K562 (cell line): Measurements from ENCODE around the gene CUL2. TPM values are rescaled to one million over a fixed set of nuclear protein-coding genes. Genes with fewer than 3 reads are reported as not detected.

Experiments used
- ARID3A ChIP-seq: IDR thresholded peaks from 2 replicates; pipeline ENCODE4 v1.6.1; 2012; ENCODE audit warnings: low read depth, low read length, improper control_type of control experiment, borderline replicate concordance
- GATAD2B ChIP-seq: fragments of 450-650 bp; IDR thresholded peaks from 2 replicates; pipeline ENCODE4 v1.6.1; 2017; ENCODE audit warnings: mild to moderate bottlenecking, borderline replicate concordance
- MEIS2 ChIP-seq: fragments of 450-650 bp; IDR thresholded peaks from 2 replicates; pipeline ENCODE4 v1.6.1; 2014; ENCODE audit warnings: mild to moderate bottlenecking; ENCODE audit not compliant: partially characterized antibody
- NCOA2 ChIP-seq, 2 experiments: fragments of 450-650 bp; IDR thresholded peaks; 2 replicates each; pipeline ENCODE4 v1.6.1; 2018; ENCODE audit warnings: mild to moderate bottlenecking in 2 of 2, moderate library complexity in 1 of 2; ENCODE audit not compliant: partially characterized antibody in 2 of 2
- RFX1 ChIP-seq: fragments of 450-650 bp; IDR thresholded peaks from 2 replicates; pipeline ENCODE4 v1.6.1; 2016; ENCODE audit warnings: mild to moderate bottlenecking, moderate library complexity
- polyA plus RNA-seq, 8 experiments: library from polyadenylated mRNA; depleted of rRNA in 4 of 8; stranded (reverse) in 5 of 8; unstranded in 3 of 8; fragments of >200 nt; fragmentation: Nextera tagmentation in 2 of 8; fragmentation: Illumina TruSeq in 1 of 8; extraction: Ambion mirVana in 2 of 8; extraction: Trizol in 1 of 8; gene quantifications; 2 replicates each; pipeline versions ENCODE4 v1.2.1 to v1.2.3, GENCODE V29; 2011 to 2014; ENCODE audit warnings: inconsistent platforms in 1 of 8, missing spikeins in 1 of 8
- total RNA-seq, 7 experiments: library from RNA; depleted of rRNA in 6 of 7; stranded (reverse); fragments of >200 nt in 6 of 7; fragmentation: Illumina TruSeq in 2 of 7; extraction: Trizol in 2 of 7; gene quantifications; 2 replicates each; pipeline versions ENCODE4 v1.2.1 to v1.2.3, GENCODE V29; 2011 to 2021; ENCODE audit warnings: low replicate concordance in 1 of 7
- TF ChIP-seq, protein P1 (sequence below): fragments of 450-650 bp; IDR thresholded peaks from 2 replicates; pipeline ENCODE4 v1.6.1; 2016; ENCODE audit warnings: low read depth

CUL2 gene
- total and polyA plus RNA-seq, 9 of the 15 experiments (the other 6 are each of a cell fraction or from before 2014, with no cell fraction given), result 17.3 to 46.3 (median 41.2) TPM

GRCh38 chr10:34994565-34995142 is 95.5 kb downstream of the CUL2 start (continued):
- TF ChIP-seq GATAD2B (no peak), RFX1 (peak; percentile 93), NCOA2 (IDR thresholded peaks at IDR 0.05; ENCODE audit: partially characterized antibody in 2 of 2) (no peak), MEIS2 (no peak), ARID3A (no peak)
- TF ChIP-seq, protein P1, sequence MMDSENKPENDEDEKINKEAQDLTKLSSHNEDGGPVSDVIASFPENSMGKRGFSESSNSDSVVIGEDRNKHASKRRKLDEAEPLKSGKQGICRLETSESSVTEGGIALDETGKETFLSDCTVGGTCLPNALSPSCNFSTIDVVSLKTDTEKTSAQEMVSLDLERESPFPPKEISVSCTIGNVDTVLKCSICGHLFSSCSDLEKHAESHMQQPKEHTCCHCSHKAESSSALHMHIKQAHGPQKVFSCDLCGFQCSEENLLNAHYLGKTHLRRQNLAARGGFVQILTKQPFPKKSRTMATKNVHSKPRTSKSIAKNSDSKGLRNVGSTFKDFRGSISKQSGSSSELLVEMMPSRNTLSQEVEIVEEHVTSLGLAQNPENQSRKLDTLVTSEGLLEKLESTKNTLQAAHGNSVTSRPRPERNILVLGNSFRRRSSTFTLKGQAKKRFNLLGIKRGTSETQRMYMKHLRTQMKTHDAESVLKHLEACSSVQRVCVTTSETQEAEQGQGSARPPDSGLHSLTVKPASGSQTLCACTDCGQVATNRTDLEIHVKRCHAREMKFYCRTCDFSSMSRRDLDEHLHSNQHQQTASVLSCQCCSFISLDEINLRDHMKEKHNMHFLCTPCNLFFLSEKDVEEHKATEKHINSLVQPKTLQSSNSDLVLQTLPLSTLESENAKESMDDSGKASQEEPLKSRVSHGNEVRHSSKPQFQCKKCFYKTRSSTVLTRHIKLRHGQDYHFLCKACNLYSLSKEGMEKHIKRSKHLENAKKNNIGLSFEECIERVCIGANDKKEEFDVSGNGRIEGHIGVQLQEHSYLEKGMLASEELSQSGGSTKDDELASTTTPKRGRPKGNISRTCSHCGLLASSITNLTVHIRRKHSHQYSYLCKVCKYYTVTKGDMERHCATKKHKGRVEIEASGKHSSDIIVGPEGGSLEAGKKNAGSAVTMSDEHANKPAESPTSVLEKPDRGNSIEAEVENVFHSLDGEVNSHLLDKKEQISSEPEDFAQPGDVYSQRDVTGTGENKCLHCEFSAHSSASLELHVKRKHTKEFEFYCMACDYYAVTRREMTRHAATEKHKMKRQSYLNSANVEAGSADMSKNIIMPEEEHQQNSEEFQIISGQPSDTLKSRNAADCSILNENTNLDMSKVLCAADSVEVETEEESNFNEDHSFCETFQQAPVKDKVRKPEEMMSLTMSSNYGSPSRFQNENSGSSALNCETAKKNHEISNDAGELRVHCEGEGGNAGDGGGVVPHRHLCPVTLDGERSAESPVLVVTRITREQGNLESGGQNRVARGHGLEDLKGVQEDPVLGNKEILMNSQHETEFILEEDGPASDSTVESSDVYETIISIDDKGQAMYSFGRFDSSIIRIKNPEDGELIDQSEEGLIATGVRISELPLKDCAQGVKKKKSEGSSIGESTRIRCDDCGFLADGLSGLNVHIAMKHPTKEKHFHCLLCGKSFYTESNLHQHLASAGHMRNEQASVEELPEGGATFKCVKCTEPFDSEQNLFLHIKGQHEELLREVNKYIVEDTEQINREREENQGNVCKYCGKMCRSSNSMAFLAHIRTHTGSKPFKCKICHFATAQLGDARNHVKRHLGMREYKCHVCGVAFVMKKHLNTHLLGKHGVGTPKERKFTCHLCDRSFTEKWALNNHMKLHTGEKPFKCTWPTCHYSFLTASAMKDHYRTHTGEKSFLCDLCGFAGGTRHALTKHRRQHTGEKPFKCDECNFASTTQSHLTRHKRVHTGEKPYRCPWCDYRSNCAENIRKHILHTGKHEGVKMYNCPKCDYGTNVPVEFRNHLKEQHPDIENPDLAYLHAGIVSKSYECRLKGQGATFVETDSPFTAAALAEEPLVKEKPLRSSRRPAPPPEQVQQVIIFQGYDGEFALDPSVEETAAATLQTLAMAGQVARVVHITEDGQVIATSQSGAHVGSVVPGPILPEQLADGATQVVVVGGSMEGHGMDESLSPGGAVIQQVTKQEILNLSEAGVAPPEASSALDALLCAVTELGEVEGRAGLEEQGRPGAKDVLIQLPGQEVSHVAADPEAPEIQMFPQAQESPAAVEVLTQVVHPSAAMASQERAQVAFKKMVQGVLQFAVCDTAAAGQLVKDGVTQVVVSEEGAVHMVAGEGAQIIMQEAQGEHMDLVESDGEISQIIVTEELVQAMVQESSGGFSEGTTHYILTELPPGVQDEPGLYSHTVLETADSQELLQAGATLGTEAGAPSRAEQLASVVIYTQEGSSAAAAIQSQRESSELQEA, result no peak
